Chondrocyte (in vitro differentiated cells): Measurements from ENCODE around the gene TMEM164. TPM values are rescaled to one million over a fixed set of nuclear protein-coding genes. Genes with fewer than 3 reads are reported as not detected.

ENCODE experiments used
- DNase-seq: peaks from one replicate; pipeline ENCODE4 v3.0.0; 2021; ENCODE audit warnings: mixed read lengths, low spot score
- H3K27ac Mint-ChIP-seq: one replicate; pipeline ENCODE4 v1.8.0; 2021; ENCODE audit warnings: mild to moderate bottlenecking, moderate library complexity, mixed read lengths; ENCODE audit not compliant: unreplicated experiment
- H3K27me3 Mint-ChIP-seq: 2 replicates; pipeline ENCODE4 v1.8.0; 2021; ENCODE audit warnings: low read depth, mixed read lengths
- H3K36me3 Mint-ChIP-seq: 2 replicates; pipeline ENCODE4 v1.8.0; 2021; ENCODE audit warnings: low read depth, mixed read lengths
- H3K4me1 Mint-ChIP-seq: 2 replicates; pipeline ENCODE4 v1.8.0; 2021; ENCODE audit warnings: low read depth, mild to moderate bottlenecking, mixed read lengths
- H3K4me3 Mint-ChIP-seq: one replicate; pipeline ENCODE4 v1.8.0; 2021; ENCODE audit warnings: mild to moderate bottlenecking, moderate library complexity, mixed read lengths; ENCODE audit not compliant: unreplicated experiment
- H3K9me3 Mint-ChIP-seq: 2 replicates; pipeline ENCODE4 v1.8.0; 2021; ENCODE audit warnings: low read depth, mixed read lengths
- CTCF ChIP-seq: fragments of 200-600 bp; sonication (generic); IDR thresholded peaks from 2 replicates; pipeline ENCODE4 v1.5.0; 2021; ENCODE audit warnings: antibody characterized with exemption, mild to moderate bottlenecking, moderate library complexity
- total RNA-seq: library from RNA; stranded (reverse); gene quantifications from 3 replicates; pipeline ENCODE4 v1.2.1, GENCODE V29; 2021

TMEM164 gene
- total RNA-seq, 1 donor from 2014 or later, result 11.8 TPM

GRCh38 chrX:110163488-110163887, 160.6 kb downstream of the TMEM164 start:
- H3K27me3 Mint-ChIP-seq, result no peaks in the 10 kb centered on the region
- TF ChIP-seq CTCF, result no peak
- H3K9me3 Mint-ChIP-seq, result no peaks in the 10 kb centered on the region
- no peak overlapping the region for H3K27ac Mint-ChIP-seq
- H3K4me3 Mint-ChIP-seq, result no peak overlapping the region
- DNase-seq, result no peak
- no peaks in the 10 kb centered on the region for H3K36me3 Mint-ChIP-seq
- peaks cover 5% of the 10 kb centered on the region for H3K4me1 Mint-ChIP-seq

- peaks cover 18% of the 10 kb centered on the region for H3K4me1 Mint-ChIP-seq
- no peak overlapping the region for H3K4me3 Mint-ChIP-seq
- H3K27me3 Mint-ChIP-seq, result no peaks in the 10 kb centered on the region
- DNase-seq, result no peak
- H3K36me3 Mint-ChIP-seq, result peaks cover 3% of the 10 kb centered on the region
- peak; percentile 83 for TF ChIP-seq CTCF
- peak overlapping the region; percentile 74 for H3K27ac Mint-ChIP-seq
- H3K9me3 Mint-ChIP-seq, result no peaks in the 10 kb centered on the region
Measured at GRCh38 chrX:110167952-110168451, 165.1 kb downstream of the TMEM164 start.

- H3K9me3 Mint-ChIP-seq, result no peaks in the 10 kb centered on the region
- H3K27me3 Mint-ChIP-seq, result no peaks in the 10 kb centered on the region
- no peak for DNase-seq
- H3K36me3 Mint-ChIP-seq, result peaks cover 3% of the 10 kb centered on the region
- peak overlapping the region; percentile 74 for H3K27ac Mint-ChIP-seq
- no peak overlapping the region for H3K4me3 Mint-ChIP-seq
- TF ChIP-seq CTCF, result no peak
- H3K4me1 Mint-ChIP-seq, result peaks cover 24% of the 10 kb centered on the region
Measured at GRCh38 chrX:110168585-110168984, 165.7 kb downstream of the TMEM164 start.

GRCh38 chrX:110170029-110170428, 167.1 kb downstream of the TMEM164 start:
- no peak for DNase-seq
- H3K4me3 Mint-ChIP-seq, result no peak overlapping the region
- H3K36me3 Mint-ChIP-seq, result peaks cover 3% of the 10 kb centered on the region
- peak overlapping the region; percentile 34 for H3K27ac Mint-ChIP-seq
- TF ChIP-seq CTCF, result no peak
- H3K9me3 Mint-ChIP-seq, result no peaks in the 10 kb centered on the region
- H3K4me1 Mint-ChIP-seq, result peaks cover 33% of the 10 kb centered on the region
- no peaks in the 10 kb centered on the region for H3K27me3 Mint-ChIP-seq

- Mint-ChIP-seq H3K27ac (no peak overlapping the region), H3K4me3 (no peak overlapping the region), H3K36me3 (peaks cover 3% of the 10 kb centered on the region), H3K27me3 (no peaks in the 10 kb centered on the region), H3K4me1 (peaks cover 33% of the 10 kb centered on the region), H3K9me3 (no peaks in the 10 kb centered on the region)
- DNase-seq, result no peak
- TF ChIP-seq CTCF, result no peak
Measured at GRCh38 chrX:110171442-110171841, 168.5 kb downstream of the TMEM164 start.
